K562 (cell line): ENCODE data around the gene RNF145. TPM values are rescaled to one million over a fixed set of nuclear protein-coding genes. Genes with fewer than 3 reads are reported as not detected.

Source experiments
- CBFB ChIP-seq: sonication (generic); formaldehyde crosslinking; IDR thresholded peaks from 2 replicates; pipeline ENCODE4 v1.4.0; 2020; ENCODE audit warnings: mild to moderate bottlenecking, missing genetic modification reagents
- E2F3 ChIP-seq: fragments of 250-450 bp; sonication (Bioruptor Pico); IDR thresholded peaks from 2 replicates; pipeline ENCODE4 v1.4.0; 2020; ENCODE audit warnings: mild to moderate bottlenecking
- ETV5 ChIP-seq: sonication (generic); formaldehyde crosslinking; IDR thresholded peaks from 2 replicates; pipeline ENCODE4 v1.4.0; 2020; ENCODE audit warnings: low read depth, mild to moderate bottlenecking, missing genetic modification reagents
- GABPB1 ChIP-seq: sonication (generic); formaldehyde crosslinking; IDR thresholded peaks from 2 replicates; pipeline ENCODE4 v1.8.0; 2022; ENCODE audit warnings: mild to moderate bottlenecking, missing genetic modification reagents
- MAX ChIP-seq: sonication (generic); formaldehyde crosslinking; IDR thresholded peaks from 2 replicates; pipeline ENCODE4 v1.9.0; 2022; ENCODE audit warnings: mild to moderate bottlenecking, missing genetic modification reagents
- MTA1 ChIP-seq: fragments of 450-650 bp; IDR thresholded peaks from 2 replicates; pipeline ENCODE4 v1.6.1; 2017; ENCODE audit warnings: borderline replicate concordance
- NCOR1 ChIP-seq: fragments of 450-650 bp; IDR thresholded peaks from 2 replicates; pipeline ENCODE4 v1.6.1; 2016; ENCODE audit warnings: mild to moderate bottlenecking, moderate library complexity
- SIN3A ChIP-seq, 2 experiments: fragments of 150-350 bp in 1 of 2; IDR thresholded peaks; 2 replicates each; pipeline ENCODE4 v1.6.1; 2011 to 2016; ENCODE audit warnings: borderline replicate concordance in 2 of 2, low read depth in 2 of 2, low read length in 2 of 2, mild to moderate bottlenecking in 2 of 2, moderate library complexity in 2 of 2; ENCODE audit not compliant: control insufficient read depth in 1 of 2
- ZBTB7A ChIP-seq: IDR thresholded peaks from 2 replicates; pipeline ENCODE4 v1.6.1; 2011; ENCODE audit warnings: low read depth, mild to moderate bottlenecking, low read length, moderate library complexity, borderline replicate concordance; ENCODE audit not compliant: control insufficient read depth
- ZNF197 ChIP-seq: fragments of 200-800 bp; sonication (Bioruptor generic); IDR thresholded peaks from 2 replicates; pipeline ENCODE4 v1.6.1; 2016; ENCODE audit warnings: low read depth, missing genetic modification characterization, missing compliant biosample characterization
- polyA plus RNA-seq, 8 experiments: library from polyadenylated mRNA; depleted of rRNA in 4 of 8; stranded (reverse) in 5 of 8; unstranded in 3 of 8; fragments of >200 nt; fragmentation: Nextera tagmentation in 2 of 8; fragmentation: Illumina TruSeq in 1 of 8; extraction: Ambion mirVana in 2 of 8; extraction: Trizol in 1 of 8; gene quantifications; 2 replicates each; pipeline versions ENCODE4 v1.2.1 to v1.2.3, GENCODE V29; 2011 to 2014; ENCODE audit warnings: inconsistent platforms in 1 of 8, missing spikeins in 1 of 8
- total RNA-seq, 7 experiments: library from RNA; depleted of rRNA in 6 of 7; stranded (reverse); fragments of >200 nt in 6 of 7; fragmentation: Illumina TruSeq in 2 of 7; extraction: Trizol in 2 of 7; gene quantifications; 2 replicates each; pipeline versions ENCODE4 v1.2.1 to v1.2.3, GENCODE V29; 2011 to 2021; ENCODE audit warnings: low replicate concordance in 1 of 7
- TF ChIP-seq, protein P1 (sequence below), 2 experiments: fragments of 450-650 bp in 1 of 2; sonication (generic) in 1 of 2; formaldehyde crosslinking in 1 of 2; IDR thresholded peaks; 2 replicates each; pipeline versions ENCODE4 v1.7.1 to v1.9.0; 2016 to 2022; ENCODE audit warnings: inconsistent platforms in 1 of 2, mild to moderate bottlenecking in 1 of 2, missing genetic modification reagents in 1 of 2
- TF ChIP-seq, protein P2 (sequence below): sonication (generic); formaldehyde crosslinking; IDR thresholded peaks from 2 replicates; pipeline ENCODE4 v1.8.1; 2023; ENCODE audit warnings: mild to moderate bottlenecking, missing genetic modification reagents
- TF ChIP-seq, protein P3 (sequence below): sonication (generic); formaldehyde crosslinking; IDR thresholded peaks from 2 replicates; pipeline ENCODE4 v1.9.0; 2022; ENCODE audit warnings: mild to moderate bottlenecking, missing genetic modification reagents

The RNF145 gene
- total and polyA plus RNA-seq, 9 of the 15 experiments (the other 6 are each of a cell fraction or from before 2014, with no cell fraction given), result 13.6 to 40.7 (median 25.4) TPM

- TF ChIP-seq MTA1, result peak; percentile 74
- peak; percentile 42 for TF ChIP-seq NCOR1
- no peak; the same call in 1 of the 2 replicates for TF ChIP-seq CBFB (CRISPR knock-in tag)
- TF ChIP-seq ZNF197 (CRISPR knock-in tag), result 0 out of 2 replicates have a peak, but pooled peaks have one; percentile 29
- TF ChIP-seq, protein P1, sequence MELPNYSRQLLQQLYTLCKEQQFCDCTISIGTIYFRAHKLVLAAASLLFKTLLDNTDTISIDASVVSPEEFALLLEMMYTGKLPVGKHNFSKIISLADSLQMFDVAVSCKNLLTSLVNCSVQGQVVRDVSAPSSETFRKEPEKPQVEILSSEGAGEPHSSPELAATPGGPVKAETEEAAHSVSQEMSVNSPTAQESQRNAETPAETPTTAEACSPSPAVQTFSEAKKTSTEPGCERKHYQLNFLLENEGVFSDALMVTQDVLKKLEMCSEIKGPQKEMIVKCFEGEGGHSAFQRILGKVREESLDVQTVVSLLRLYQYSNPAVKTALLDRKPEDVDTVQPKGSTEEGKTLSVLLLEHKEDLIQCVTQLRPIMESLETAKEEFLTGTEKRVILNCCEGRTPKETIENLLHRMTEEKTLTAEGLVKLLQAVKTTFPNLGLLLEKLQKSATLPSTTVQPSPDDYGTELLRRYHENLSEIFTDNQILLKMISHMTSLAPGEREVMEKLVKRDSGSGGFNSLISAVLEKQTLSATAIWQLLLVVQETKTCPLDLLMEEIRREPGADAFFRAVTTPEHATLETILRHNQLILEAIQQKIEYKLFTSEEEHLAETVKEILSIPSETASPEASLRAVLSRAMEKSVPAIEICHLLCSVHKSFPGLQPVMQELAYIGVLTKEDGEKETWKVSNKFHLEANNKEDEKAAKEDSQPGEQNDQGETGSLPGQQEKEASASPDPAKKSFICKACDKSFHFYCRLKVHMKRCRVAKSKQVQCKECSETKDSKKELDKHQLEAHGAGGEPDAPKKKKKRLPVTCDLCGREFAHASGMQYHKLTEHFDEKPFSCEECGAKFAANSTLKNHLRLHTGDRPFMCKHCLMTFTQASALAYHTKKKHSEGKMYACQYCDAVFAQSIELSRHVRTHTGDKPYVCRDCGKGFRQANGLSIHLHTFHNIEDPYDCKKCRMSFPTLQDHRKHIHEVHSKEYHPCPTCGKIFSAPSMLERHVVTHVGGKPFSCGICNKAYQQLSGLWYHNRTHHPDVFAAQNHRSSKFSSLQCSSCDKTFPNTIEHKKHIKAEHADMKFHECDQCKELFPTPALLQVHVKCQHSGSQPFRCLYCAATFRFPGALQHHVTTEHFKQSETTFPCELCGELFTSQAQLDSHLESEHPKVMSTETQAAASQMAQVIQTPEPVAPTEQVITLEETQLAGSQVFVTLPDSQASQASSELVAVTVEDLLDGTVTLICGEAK (IDR thresholded peaks at IDR 0.05), result peak; percentile 49; the same call in 1 of the 2 replicates
- TF ChIP-seq, protein P1 (CRISPR knock-in tag; IDR thresholded peaks at IDR 0.05), result no peak
- TF ChIP-seq E2F3 (CRISPR knock-in tag), result no peak
- 0 out of 2 replicates have a peak, but pooled peaks have one; percentile 18 for TF ChIP-seq ETV5
- peak; percentile 81; the same call in 1 of the 2 replicates for TF ChIP-seq GABPB1
- TF ChIP-seq, protein P2, sequence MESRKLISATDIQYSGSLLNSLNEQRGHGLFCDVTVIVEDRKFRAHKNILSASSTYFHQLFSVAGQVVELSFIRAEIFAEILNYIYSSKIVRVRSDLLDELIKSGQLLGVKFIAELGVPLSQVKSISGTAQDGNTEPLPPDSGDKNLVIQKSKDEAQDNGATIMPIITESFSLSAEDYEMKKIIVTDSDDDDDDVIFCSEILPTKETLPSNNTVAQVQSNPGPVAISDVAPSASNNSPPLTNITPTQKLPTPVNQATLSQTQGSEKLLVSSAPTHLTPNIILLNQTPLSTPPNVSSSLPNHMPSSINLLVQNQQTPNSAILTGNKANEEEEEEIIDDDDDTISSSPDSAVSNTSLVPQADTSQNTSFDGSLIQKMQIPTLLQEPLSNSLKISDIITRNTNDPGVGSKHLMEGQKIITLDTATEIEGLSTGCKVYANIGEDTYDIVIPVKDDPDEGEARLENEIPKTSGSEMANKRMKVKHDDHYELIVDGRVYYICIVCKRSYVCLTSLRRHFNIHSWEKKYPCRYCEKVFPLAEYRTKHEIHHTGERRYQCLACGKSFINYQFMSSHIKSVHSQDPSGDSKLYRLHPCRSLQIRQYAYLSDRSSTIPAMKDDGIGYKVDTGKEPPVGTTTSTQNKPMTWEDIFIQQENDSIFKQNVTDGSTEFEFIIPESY (CRISPR knock-in tag), result peak; percentile 43; the same call in 1 of the 2 replicates
- TF ChIP-seq, protein P3, sequence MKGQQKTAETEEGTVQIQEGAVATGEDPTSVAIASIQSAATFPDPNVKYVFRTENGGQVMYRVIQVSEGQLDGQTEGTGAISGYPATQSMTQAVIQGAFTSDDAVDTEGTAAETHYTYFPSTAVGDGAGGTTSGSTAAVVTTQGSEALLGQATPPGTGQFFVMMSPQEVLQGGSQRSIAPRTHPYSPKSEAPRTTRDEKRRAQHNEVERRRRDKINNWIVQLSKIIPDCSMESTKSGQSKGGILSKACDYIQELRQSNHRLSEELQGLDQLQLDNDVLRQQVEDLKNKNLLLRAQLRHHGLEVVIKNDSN, result peak; percentile 83
- peak; percentile 3; the same call in 1 of the 2 replicates for TF ChIP-seq ZBTB7A
- TF ChIP-seq SIN3A (IDR thresholded peaks at IDR 0.05; ENCODE audit: borderline replicate concordance in 2 of 2, control insufficient read depth in 1 of 2, low read depth in 2 of 2, low read length in 2 of 2), result peak; percentile 36 to 89; a peak in 1 of 4 replicates
- TF ChIP-seq MAX (CRISPR knock-in tag), result peak; percentile 98
These were observed at the start of gene RNF145 (continued) for GRCh38 chr5:159209438-159210209.
